Measurements from ENCODE around the gene SLC6A8. TPM values are rescaled to one million over a fixed set of nuclear protein-coding genes. Genes with fewer than 3 reads are reported as not detected.
"Not testable (repeated sequence)": the region's sequence is repeated elsewhere in the genome, so short reads cannot be mapped to it uniquely, and the experiment has no call there.

Gene SLC6A8
- total RNA-seq, 1 experiment from 2014 or later, result 9.5 TPM

GRCh38 chrX:153733651-153734240 lies 46.0 kb downstream of the SLC6A8 start:
- no peak overlapping the region for H3K27ac ChIP-seq
- H3K36me3 ChIP-seq, result no peaks in the 10 kb centered on the region
- DNase-seq, result no peak
- H3K27me3 ChIP-seq, result no peaks in the 10 kb centered on the region
- no peak overlapping the region for H3K4me3 ChIP-seq
- H3K9me3 ChIP-seq (replicated peaks), result no peaks in the 10 kb centered on the region
- H3K4me1 ChIP-seq, result no peaks in the 10 kb centered on the region

GRCh38 chrX:153734871-153735270 lies 47.1 kb downstream of the SLC6A8 start:
- H3K4me3 ChIP-seq, result no peak overlapping the region
- H3K4me1 ChIP-seq, result no peaks in the 10 kb centered on the region
- no peaks in the 10 kb centered on the region for H3K36me3 ChIP-seq
- DNase-seq, result no peak
- H3K27me3 ChIP-seq, result no peaks in the 10 kb centered on the region
- no peaks in the 10 kb centered on the region for H3K9me3 ChIP-seq (replicated peaks)
- no peak overlapping the region for H3K27ac ChIP-seq

- no peaks in the 10 kb centered on the region for H3K4me1 ChIP-seq
- no peaks in the 10 kb centered on the region for H3K27me3 ChIP-seq
- no peak overlapping the region for H3K27ac ChIP-seq
- H3K36me3 ChIP-seq, result no peaks in the 10 kb centered on the region
- DNase-seq, result no peak
- no peaks in the 10 kb centered on the region for H3K9me3 ChIP-seq (replicated peaks)
- H3K4me3 ChIP-seq, result no peak overlapping the region
These were observed 47.5 kb downstream of the SLC6A8 start for GRCh38 chrX:153735274-153735673.

- Histone ChIP-seq H3K4me1 (no peaks in the 10 kb centered on the region), H3K27me3 (no peaks in the 10 kb centered on the region), H3K9me3 (replicated peaks) (no peaks in the 10 kb centered on the region), H3K36me3 (no peaks in the 10 kb centered on the region), H3K27ac (no peak overlapping the region), H3K4me3 (no peak overlapping the region)
- no peak for DNase-seq
These were observed 48.5 kb downstream of the SLC6A8 start for GRCh38 chrX:153736071-153736820.

GRCh38 chrX:153736871-153737441 lies 49.2 kb downstream of the SLC6A8 start:
- H3K4me3 ChIP-seq, result no peak overlapping the region
- H3K4me1 ChIP-seq, result no peaks in the 10 kb centered on the region
- DNase-seq, result peak; percentile 20 to 22
- H3K36me3 ChIP-seq, result no peaks in the 10 kb centered on the region
- H3K9me3 ChIP-seq (replicated peaks), result no peaks in the 10 kb centered on the region
- no peaks in the 10 kb centered on the region for H3K27me3 ChIP-seq
- H3K27ac ChIP-seq, result no peak overlapping the region

- Histone ChIP-seq H3K27me3 (no peaks in the 10 kb centered on the region), H3K36me3 (no peaks in the 10 kb centered on the region), H3K4me1 (no peaks in the 10 kb centered on the region), H3K9me3 (replicated peaks) (no peaks in the 10 kb centered on the region), H3K27ac (no peak overlapping the region), H3K4me3 (no peak overlapping the region)
- no peak for DNase-seq
These were observed 50.4 kb downstream of the SLC6A8 start for GRCh38 chrX:153738056-153738605.

- no peak for DNase-seq
- Histone ChIP-seq H3K27ac (no peak overlapping the region), H3K36me3 (no peaks in the 10 kb centered on the region), H3K4me3 (no peak overlapping the region), H3K9me3 (replicated peaks) (no peaks in the 10 kb centered on the region), H3K27me3 (no peaks in the 10 kb centered on the region), H3K4me1 (no peaks in the 10 kb centered on the region)
These were observed 52.2 kb downstream of the SLC6A8 start for GRCh38 chrX:153739754-153740486.

- Histone ChIP-seq H3K4me1 (no peaks in the 10 kb centered on the region), H3K27ac (no peak overlapping the region), H3K36me3 (no peaks in the 10 kb centered on the region), H3K9me3 (replicated peaks) (no peaks in the 10 kb centered on the region), H3K27me3 (no peaks in the 10 kb centered on the region), H3K4me3 (no peak overlapping the region)
- no peak for DNase-seq
These were observed 53.0 kb downstream of the SLC6A8 start for GRCh38 chrX:153740631-153741222.

- no peak for DNase-seq
- H3K4me3 ChIP-seq, result no peak overlapping the region
- no peak overlapping the region for H3K27ac ChIP-seq
- H3K36me3 ChIP-seq, result no peaks in the 10 kb centered on the region
- no peaks in the 10 kb centered on the region for H3K9me3 ChIP-seq (replicated peaks)
- no peaks in the 10 kb centered on the region for H3K4me1 ChIP-seq
- H3K27me3 ChIP-seq, result no peaks in the 10 kb centered on the region
These were observed 53.7 kb downstream of the SLC6A8 start for GRCh38 chrX:153741446-153741845.

GRCh38 chrX:153742111-153742510 lies 54.4 kb downstream of the SLC6A8 start:
- not testable (repeated sequence) for H3K4me3 ChIP-seq

GRCh38 chrX:153742796-153743467 lies 55.2 kb downstream of the SLC6A8 start:
- H3K9me3 ChIP-seq (replicated peaks); H3K27ac ChIP-seq; H3K27me3 ChIP-seq; H3K4me1 ChIP-seq; H3K36me3 ChIP-seq; DNase-seq; H3K4me3 ChIP-seq: not testable (repeated sequence)

More at GRCh38 chrX:153742111-153742510, 54.4 kb downstream of the SLC6A8 start:
- H3K4me1 ChIP-seq; H3K27ac ChIP-seq; H3K36me3 ChIP-seq; H3K27me3 ChIP-seq; DNase-seq; H3K9me3 ChIP-seq (replicated peaks): not testable (repeated sequence)

GRCh38 chrX:153743468-153744209 lies 55.9 kb downstream of the SLC6A8 start:
- H3K27ac ChIP-seq; H3K27me3 ChIP-seq; H3K4me1 ChIP-seq; H3K36me3 ChIP-seq; H3K9me3 ChIP-seq (replicated peaks): not testable (repeated sequence)
- peak; percentile 84 to 90 for DNase-seq
- peak overlapping the region; percentile 44 for H3K4me3 ChIP-seq

GRCh38 chrX:153744210-153745066 lies 56.7 kb downstream of the SLC6A8 start:
- H3K27me3 ChIP-seq, result no peaks in the 10 kb centered on the region
- no peak overlapping the region for H3K27ac ChIP-seq
- peak; percentile 45 to 59 for DNase-seq
- H3K9me3 ChIP-seq (replicated peaks), result no peaks in the 10 kb centered on the region
- no peaks in the 10 kb centered on the region for H3K4me1 ChIP-seq
- peak overlapping the region; percentile 44 for H3K4me3 ChIP-seq
- H3K36me3 ChIP-seq, result no peaks in the 10 kb centered on the region
